Neural progenitor cell (in vitro differentiated cells): Measurements from ENCODE around the gene ADCY2. TPM values are rescaled to one million over a fixed set of nuclear protein-coding genes. Genes with fewer than 3 reads are reported as not detected.
A peak's percentile ranks its signal among the peaks of the same experiment; 100 is the strongest.

Source experiments
- DNase-seq: peaks from one replicate; pipeline ENCODE4 v3.0.0-alpha.2; 2016; ENCODE audit warnings: low spot score
- H2AFZ ChIP-seq: fragments of 200-600 bp; sonication (generic); replicated peaks from 2 replicates; pipeline ENCODE4 v1.6.1; 2016; ENCODE audit warnings: antibody characterized with exemption
- H3F3A ChIP-seq: fragments of 200-600 bp; sonication (generic); 2 replicates; pipeline ENCODE4 v1.6.1; 2016; ENCODE audit warnings: antibody characterized with exemption, low read depth
- H3K27ac ChIP-seq: fragments of 200-600 bp; sonication (generic); 2 replicates; pipeline ENCODE4 v1.5.1; 2016; ENCODE audit warnings: mild to moderate bottlenecking
- H3K27me3 ChIP-seq: fragments of 200-600 bp; sonication (generic); 2 replicates; pipeline ENCODE4 v1.6.1; 2016; ENCODE audit warnings: mild to moderate bottlenecking, moderate library complexity
- H3K36me3 ChIP-seq: fragments of 200-600 bp; sonication (generic); 2 replicates; pipeline ENCODE4 v1.5.1; 2016
- H3K4me1 ChIP-seq: fragments of 200-600 bp; sonication (generic); 2 replicates; pipeline ENCODE4 v1.6.1; 2016; ENCODE audit warnings: mixed run types
- H3K4me2 ChIP-seq: fragments of 200-600 bp; sonication (generic); 2 replicates; pipeline ENCODE4 v1.6.1; 2016
- H3K4me3 ChIP-seq: fragments of 200-600 bp; sonication (generic); 2 replicates; pipeline ENCODE4 v1.5.1; 2016
- H3K79me2 ChIP-seq: fragments of 200-600 bp; sonication (generic); 2 replicates; pipeline ENCODE4 v1.6.1; 2016; ENCODE audit warnings: low read depth
- H3K9ac ChIP-seq: fragments of 200-600 bp; sonication (generic); 2 replicates; pipeline ENCODE4 v1.6.1; 2016
- H3K9me3 ChIP-seq: fragments of 200-600 bp; sonication (generic); 2 replicates; pipeline ENCODE4 v1.5.1; 2016; ENCODE audit warnings: low read depth
- H4K20me1 ChIP-seq: fragments of 200-600 bp; sonication (generic); 2 replicates; pipeline ENCODE4 v1.6.1; 2016; ENCODE audit warnings: low read depth
- H3K27ac Mint-ChIP-seq: 3 replicates; pipeline ENCODE4 v1.8.0; 2021; ENCODE audit warnings: mixed read lengths
- H3K27me3 Mint-ChIP-seq: 2 replicates; pipeline ENCODE4 v1.8.0; 2022; ENCODE audit warnings: low read depth, mild to moderate bottlenecking, inconsistent platforms, moderate library complexity, mixed read lengths; ENCODE audit not compliant: insufficient read depth
- H3K36me3 Mint-ChIP-seq: 3 replicates; pipeline ENCODE4 v1.8.0; 2021; ENCODE audit warnings: mixed read lengths
- H3K4me1 Mint-ChIP-seq: 3 replicates; pipeline ENCODE4 v1.8.0; 2021; ENCODE audit warnings: mixed read lengths
- H3K4me3 Mint-ChIP-seq: 3 replicates; pipeline ENCODE4 v1.8.0; 2021; ENCODE audit warnings: mild to moderate bottlenecking, moderate library complexity, mixed read lengths
- H3K9me3 Mint-ChIP-seq: 3 replicates; pipeline ENCODE4 v1.8.0; 2020; ENCODE audit warnings: mixed read lengths
- EZH2 ChIP-seq: fragments of 200-600 bp; sonication (generic); IDR thresholded peaks from 2 replicates; pipeline ENCODE4 v1.6.1; 2017; ENCODE audit warnings: antibody characterized with exemption, mild to moderate bottlenecking, moderate library complexity
- EZH2phosphoT487 ChIP-seq: fragments of 200-600 bp; sonication (generic); IDR thresholded peaks from 2 replicates; pipeline ENCODE4 v1.6.1; 2017; ENCODE audit warnings: antibody characterized with exemption
- total RNA-seq: library from RNA; depleted of rRNA; stranded (reverse); fragments of >200 nt; gene quantifications from 2 replicates; pipeline ENCODE4 v1.2.3, GENCODE V29; 2015; ENCODE audit warnings: low replicate concordance
- TF ChIP-seq, protein P1 (sequence below): fragments of 200-600 bp; sonication (generic); IDR thresholded peaks from 2 replicates; pipeline ENCODE4 v1.5.1; 2017; ENCODE audit warnings: antibody characterized with exemption, mild to moderate bottlenecking

Gene ADCY2
- total RNA-seq, 1 donor from 2014 or later: 1.2 TPM

DNA sequence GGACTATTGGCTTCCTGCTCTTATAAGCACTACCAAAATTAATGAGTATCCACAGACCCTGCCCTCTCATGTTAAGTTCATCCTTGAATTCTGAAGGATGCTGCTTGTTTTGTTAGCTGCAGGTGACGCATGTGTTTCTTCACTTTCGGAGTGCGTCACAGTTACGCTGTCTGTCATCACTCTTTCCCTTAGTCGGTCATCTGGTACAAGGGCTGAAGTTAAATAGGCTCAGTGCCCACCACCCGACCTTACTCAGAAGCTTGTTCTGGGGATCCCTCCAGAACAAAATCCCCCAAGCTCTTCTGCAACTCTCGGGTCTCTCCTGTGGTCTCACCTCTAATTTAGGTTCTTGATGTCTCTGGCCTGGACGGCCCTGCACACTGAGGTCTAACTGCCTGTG, 51.0 kb downstream of the ADCY2 start:
- TF ChIP-seq EZH2 (no peak), EZH2phosphoT487 (no peak)
- TF ChIP-seq, protein P1, sequence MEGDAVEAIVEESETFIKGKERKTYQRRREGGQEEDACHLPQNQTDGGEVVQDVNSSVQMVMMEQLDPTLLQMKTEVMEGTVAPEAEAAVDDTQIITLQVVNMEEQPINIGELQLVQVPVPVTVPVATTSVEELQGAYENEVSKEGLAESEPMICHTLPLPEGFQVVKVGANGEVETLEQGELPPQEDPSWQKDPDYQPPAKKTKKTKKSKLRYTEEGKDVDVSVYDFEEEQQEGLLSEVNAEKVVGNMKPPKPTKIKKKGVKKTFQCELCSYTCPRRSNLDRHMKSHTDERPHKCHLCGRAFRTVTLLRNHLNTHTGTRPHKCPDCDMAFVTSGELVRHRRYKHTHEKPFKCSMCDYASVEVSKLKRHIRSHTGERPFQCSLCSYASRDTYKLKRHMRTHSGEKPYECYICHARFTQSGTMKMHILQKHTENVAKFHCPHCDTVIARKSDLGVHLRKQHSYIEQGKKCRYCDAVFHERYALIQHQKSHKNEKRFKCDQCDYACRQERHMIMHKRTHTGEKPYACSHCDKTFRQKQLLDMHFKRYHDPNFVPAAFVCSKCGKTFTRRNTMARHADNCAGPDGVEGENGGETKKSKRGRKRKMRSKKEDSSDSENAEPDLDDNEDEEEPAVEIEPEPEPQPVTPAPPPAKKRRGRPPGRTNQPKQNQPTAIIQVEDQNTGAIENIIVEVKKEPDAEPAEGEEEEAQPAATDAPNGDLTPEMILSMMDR: no peak
- no peak for DNase-seq
- Histone ChIP-seq H3F3A (no peaks in the 10 kb centered on the region), H3K4me3 (no peak overlapping the region), H3K4me1 (peaks cover 4% of the 10 kb centered on the region), H3K9ac (no peak overlapping the region), H4K20me1 (no peaks in the 10 kb centered on the region), H3K9me3 (no peaks in the 10 kb centered on the region), H2AFZ (no peak overlapping the region), H3K4me2 (no peak overlapping the region), H3K27ac (no peak overlapping the region), H3K36me3 (no peaks in the 10 kb centered on the region), H3K27me3 (no peaks in the 10 kb centered on the region), H3K79me2 (no peaks in the 10 kb centered on the region)
- Mint-ChIP-seq H3K36me3 (no peaks in the 10 kb centered on the region), H3K9me3 (peaks cover 2% of the 10 kb centered on the region), H3K4me1 (peaks cover 6% of the 10 kb centered on the region), H3K27me3 (peaks cover 2% of the 10 kb centered on the region), H3K27ac (no peak overlapping the region), H3K4me3 (no peak overlapping the region)

DNA sequence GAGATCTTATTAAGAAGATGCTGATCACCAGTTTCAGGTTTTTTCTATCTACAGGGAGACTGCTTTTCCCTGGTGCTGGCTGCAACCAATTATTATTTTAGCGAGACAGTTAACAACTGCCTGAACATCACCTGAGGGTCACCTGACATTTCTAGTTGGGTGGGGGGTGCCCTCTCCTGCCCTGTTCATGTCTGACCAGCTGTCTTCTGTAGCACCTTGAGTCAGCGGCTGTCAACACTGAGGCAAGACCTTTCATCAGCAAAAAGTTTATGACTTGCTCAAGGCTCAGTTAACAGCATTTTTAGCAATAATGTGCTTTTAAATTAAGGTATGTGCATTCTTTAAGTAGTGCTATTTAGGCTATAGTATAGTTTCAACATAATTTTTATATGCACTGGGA, 58.0 kb downstream of the ADCY2 start:
- Histone ChIP-seq H3K79me2 (no peaks in the 10 kb centered on the region), H4K20me1 (no peaks in the 10 kb centered on the region), H3K27me3 (no peaks in the 10 kb centered on the region), H3K9ac (no peak overlapping the region), H3K4me1 (no peaks in the 10 kb centered on the region), H3K4me2 (no peak overlapping the region), H3F3A (no peaks in the 10 kb centered on the region), H3K36me3 (no peaks in the 10 kb centered on the region), H3K27ac (no peak overlapping the region), H2AFZ (peak overlapping the region; percentile 15), H3K4me3 (no peak overlapping the region), H3K9me3 (no peaks in the 10 kb centered on the region)
- no peak overlapping the region for H3K4me3 Mint-ChIP-seq
- DNase-seq: no peak
- no peak overlapping the region for H3K27ac Mint-ChIP-seq
- no peaks in the 10 kb centered on the region for H3K36me3 Mint-ChIP-seq
- H3K27me3 Mint-ChIP-seq: no peaks in the 10 kb centered on the region
- peaks cover 3% of the 10 kb centered on the region for H3K9me3 Mint-ChIP-seq
- TF ChIP-seq EZH2 (no peak), EZH2phosphoT487 (no peak)
- TF ChIP-seq, protein P1: no peak
- no peaks in the 10 kb centered on the region for H3K4me1 Mint-ChIP-seq

DNA sequence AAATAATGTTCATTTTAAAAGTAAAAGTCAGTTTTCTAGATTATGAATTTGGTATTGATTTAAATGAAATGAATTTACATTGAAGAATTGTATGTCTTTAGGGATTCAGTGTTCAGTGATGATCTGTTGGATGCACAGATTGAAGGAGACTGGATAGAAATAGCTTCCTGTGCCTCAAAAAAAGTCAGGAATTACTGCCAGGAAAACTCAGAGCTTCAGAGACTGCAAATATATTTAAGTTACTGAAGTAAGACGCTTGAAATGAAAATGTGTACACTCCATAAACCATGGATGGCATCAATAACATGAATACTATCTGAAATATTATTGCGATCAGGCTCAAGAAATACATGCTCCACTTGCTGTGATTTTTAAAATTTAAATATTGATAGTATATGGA, 60.3 kb downstream of the ADCY2 start:
- Histone ChIP-seq H3K4me1 (no peaks in the 10 kb centered on the region), H3K27me3 (no peaks in the 10 kb centered on the region), H3K9ac (no peak overlapping the region), H3K79me2 (no peaks in the 10 kb centered on the region), H3F3A (no peaks in the 10 kb centered on the region), H4K20me1 (no peaks in the 10 kb centered on the region), H3K4me3 (no peak overlapping the region), H3K4me2 (no peak overlapping the region), H3K9me3 (no peaks in the 10 kb centered on the region), H2AFZ (no peak overlapping the region), H3K27ac (no peak overlapping the region), H3K36me3 (no peaks in the 10 kb centered on the region)
- no peak for DNase-seq
- Mint-ChIP-seq H3K4me1 (no peaks in the 10 kb centered on the region), H3K9me3 (peaks cover 3% of the 10 kb centered on the region), H3K4me3 (no peak overlapping the region), H3K27me3 (no peaks in the 10 kb centered on the region), H3K27ac (no peak overlapping the region), H3K36me3 (no peaks in the 10 kb centered on the region)
- TF ChIP-seq EZH2 (no peak), EZH2phosphoT487 (no peak)
- TF ChIP-seq, protein P1: no peak
